Epidermal melanocyte (primary cell): ENCODE data around the gene ZCRB1.
"Not testable (repeated sequence)": the region's sequence is repeated elsewhere in the genome, so short reads cannot be mapped to it uniquely, and the experiment has no call there.

Source experiments
- DNase-seq: peaks from one replicate; pipeline ENCODE4 v3.0.0; 2011; ENCODE audit warnings: low spot score; ENCODE audit not compliant: insufficient read length

ZCRB1 gene, protein sequence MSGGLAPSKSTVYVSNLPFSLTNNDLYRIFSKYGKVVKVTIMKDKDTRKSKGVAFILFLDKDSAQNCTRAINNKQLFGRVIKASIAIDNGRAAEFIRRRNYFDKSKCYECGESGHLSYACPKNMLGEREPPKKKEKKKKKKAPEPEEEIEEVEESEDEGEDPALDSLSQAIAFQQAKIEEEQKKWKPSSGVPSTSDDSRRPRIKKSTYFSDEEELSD

DNA sequence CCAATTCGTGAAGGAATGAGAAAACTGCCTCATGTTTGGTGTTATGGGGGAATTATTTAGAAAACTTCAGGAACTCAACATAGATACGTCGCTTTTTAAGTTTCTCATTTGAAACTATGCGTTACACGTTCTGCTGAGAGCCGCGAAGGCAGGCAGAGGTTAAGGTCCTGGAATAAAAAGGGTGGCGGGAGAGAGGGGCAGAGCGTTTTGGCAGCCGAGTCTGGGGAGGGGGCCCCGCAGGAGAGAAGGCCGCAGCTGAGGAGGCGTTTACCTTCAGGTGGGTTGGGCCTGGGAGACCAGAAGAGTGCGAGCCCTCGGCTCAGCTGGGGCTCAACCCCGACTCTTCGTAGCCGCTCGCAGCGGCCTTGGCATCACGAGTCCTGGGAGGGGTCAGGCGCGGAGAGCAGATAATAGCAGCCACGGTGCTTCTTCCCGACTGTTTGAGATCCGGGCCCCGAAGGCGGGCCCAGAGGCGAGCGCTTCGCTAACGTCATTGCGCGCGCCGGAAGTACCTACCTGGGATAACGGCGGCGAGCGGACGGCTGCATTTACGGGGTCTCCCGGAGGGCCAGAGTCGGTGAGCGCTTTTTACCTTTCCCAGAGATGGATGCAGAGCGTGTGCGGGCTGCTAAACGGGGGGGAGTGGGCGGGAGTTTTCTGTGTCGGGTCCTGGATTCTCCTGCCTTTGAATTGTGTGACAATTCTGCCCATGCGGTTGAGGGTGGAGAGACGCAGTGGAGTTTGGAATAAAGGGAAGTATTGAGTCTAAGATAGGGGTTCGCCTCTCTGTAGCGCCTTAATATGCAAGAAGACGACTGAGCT is at the start of gene ZCRB1, which contains the start of gene PPHLN1:
Gene ZCRB1 (minus strand): TSS at position 442 of the 822 bp plus-strand sequence. CDS start 1,992 bp downstream, outside the sequence.
Gene PPHLN1 (plus strand): TSS at position 515 of the 822 bp plus-strand sequence. CDS start 9,736 bp downstream, outside the sequence.
- DNase-seq: peak; percentile 49

- DNase-seq: no peak
Observed at GRCh38 chr12:42373669-42374068, 47.8 kb upstream of the ZCRB1 start.

- DNase-seq: no peak
Observed at GRCh38 chr12:42372154-42372791, 46.4 kb upstream of the ZCRB1 start.

- DNase-seq: no peak
Observed at GRCh38 chr12:42370013-42370412, 44.1 kb upstream of the ZCRB1 start.

GRCh38 chr12:42365486-42365885 is 39.6 kb upstream of the ZCRB1 start:
- DNase-seq: no peak

- DNase-seq: no peak
Observed at GRCh38 chr12:42364692-42365091, 38.8 kb upstream of the ZCRB1 start.

- DNase-seq: no peak
Observed at GRCh38 chr12:42362647-42363260, 36.9 kb upstream of the ZCRB1 start.

DNA sequence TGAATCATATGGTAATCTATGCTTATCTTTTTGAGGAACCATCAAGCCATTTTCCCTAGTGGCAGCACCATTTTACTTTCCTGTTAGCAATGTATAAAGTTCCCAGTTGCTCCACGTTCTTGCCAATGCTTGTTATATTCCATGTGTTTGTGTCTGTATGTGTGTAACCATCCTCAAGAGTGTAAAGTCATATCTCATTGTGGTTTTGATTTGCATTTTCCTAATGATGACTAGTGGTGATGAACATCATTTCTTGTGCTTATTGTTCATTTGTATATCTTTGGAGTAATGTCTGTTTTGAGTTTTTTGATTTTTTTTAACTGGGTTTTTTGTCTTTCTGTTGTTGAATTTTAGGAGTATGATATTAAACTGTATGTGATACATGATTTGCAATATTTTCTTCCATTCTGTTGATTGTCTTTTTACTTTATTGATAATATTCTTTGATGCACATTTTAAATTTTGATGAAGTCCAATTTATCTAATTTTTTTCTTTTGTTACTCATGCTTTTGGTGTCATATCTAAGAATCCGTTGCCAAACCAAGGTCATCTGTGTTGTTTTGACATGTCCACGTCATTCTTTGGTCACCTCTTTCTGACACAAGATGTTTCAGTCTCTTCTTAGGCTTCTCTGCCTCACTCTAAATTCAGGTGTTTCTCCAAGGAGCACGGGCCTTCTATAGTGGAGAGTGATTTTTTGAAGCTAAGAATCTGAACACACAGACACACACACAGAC is 36.2 kb upstream of the ZCRB1 start:
- DNase-seq: no peak

DNA sequence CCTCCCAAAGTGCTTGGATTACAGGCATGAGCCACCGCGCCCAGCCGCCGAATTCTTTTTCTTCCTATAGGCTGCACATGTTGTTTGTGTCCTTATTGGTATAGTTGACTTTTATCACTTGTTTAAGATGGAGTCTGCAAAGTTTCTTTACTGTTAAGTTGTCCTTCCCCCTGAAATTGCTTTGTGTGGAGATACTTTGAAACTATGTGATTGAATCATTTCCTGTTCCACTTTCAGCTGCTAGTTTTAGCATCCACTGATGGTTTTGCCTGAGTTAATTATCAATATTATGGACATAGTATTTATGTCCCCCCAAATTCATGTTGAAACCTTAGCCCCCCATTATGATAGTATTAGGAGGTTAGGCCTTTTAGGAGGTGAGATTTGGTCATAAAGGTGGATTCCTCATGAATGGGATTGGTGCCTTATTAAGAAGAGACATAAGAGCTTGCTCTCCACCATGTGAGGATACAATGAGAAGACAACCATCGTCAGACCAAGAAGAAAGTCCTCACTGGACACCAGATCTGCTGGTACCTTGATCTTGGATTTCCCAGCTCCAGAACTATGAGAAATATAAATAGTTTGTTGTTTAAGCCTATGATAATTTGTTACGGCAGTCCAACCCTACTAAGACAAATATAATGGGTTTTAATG is 35.0 kb upstream of the ZCRB1 start:
- no peak for DNase-seq

- DNase-seq: no peak
Observed at GRCh38 chr12:42356344-42356743, 30.4 kb upstream of the ZCRB1 start.

GRCh38 chr12:42350021-42350407 is 24.1 kb upstream of the ZCRB1 start:
- DNase-seq: not testable (repeated sequence)

DNA sequence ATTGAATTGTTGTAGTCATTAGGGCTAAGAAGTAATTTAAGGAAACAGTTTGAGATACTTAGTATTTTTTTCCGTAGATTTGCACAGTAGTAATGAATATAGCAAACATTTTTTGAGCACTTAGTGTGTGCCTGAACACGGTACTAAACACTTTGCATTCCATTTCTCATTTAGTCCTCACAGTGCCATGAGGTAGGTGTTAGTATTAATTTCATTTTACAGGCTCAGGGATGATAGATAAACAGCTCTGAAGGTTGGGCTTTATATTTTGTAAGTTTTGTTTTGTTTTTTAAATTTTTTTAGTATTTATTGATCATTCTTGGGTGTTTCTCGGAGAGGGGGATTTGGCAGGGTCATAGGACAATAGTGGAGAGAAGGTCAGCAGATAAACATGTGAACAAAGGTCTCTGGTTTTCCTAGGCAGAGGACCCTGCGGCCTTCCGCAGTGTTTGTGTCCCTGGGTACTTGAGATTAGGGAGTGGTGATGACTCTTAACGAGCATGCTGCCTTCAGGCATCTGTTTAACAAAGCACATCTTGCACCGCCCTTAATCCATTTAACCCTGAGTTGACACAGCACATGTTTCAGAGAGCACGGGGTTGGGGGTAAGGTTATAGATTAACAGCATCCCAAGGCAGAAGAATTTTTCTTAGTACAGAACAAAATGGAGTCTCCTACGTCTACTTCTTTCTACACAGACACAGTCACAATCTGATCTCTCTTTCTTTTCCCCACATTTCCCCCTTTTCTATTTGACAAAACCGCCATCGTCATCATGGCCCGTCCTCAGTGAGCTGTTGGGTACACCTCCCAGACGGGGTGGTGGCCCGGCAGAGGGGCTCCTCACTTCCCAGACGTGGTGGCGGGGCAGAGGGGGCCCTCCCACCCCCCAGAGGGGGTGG is 23.5 kb upstream of the ZCRB1 start:
- DNase-seq: not testable (repeated sequence)

DNA sequence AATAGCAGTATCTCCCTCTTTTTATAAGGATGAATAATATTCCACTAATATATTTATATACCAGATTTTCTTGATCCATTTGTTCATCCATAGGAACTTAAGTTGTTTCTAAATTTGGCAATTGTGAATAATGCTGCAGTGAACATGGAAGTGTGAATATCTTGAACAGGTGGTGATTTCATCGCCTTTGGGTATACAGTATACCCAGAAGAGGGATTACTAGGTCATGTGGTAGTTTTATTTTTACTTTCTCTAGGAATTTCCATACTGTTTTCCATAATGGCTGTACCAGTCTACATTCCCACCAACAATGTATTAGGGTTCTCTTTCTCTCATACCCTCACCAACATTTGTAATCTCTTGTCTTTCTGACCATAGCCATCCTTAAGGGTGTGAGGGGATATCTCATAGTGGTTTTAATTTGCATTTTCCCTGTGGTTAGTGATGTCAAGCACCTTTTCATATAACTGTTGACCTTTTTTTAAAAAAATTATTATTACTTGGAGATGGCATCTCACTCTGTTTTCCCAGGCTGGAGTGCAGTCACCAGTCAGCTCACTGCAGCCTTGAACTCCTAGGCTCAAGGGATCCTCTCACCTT is 20.6 kb upstream of the ZCRB1 start:
- DNase-seq: no peak

DNA sequence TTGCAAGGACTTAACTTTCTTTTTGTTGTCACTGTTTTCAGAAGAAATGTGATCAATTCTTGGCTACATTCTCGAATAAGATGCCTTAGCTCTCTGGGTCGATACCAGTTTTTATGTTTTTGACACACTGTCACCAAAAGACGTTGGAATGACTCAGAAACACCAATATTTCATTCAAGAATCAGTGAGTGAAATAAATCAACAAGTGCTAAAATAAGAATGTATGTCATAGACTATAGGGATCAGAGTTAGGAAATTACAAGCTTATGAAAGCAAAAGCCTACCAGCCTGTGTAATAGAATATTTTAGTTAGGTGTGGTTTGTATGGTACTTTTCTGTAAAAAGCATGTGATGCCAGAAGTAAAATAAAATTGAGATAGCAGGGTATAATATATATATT is 17.8 kb upstream of the ZCRB1 start:
- no peak for DNase-seq

GRCh38 chr12:42342028-42342427 is 16.1 kb upstream of the ZCRB1 start:
- DNase-seq: no peak

DNA sequence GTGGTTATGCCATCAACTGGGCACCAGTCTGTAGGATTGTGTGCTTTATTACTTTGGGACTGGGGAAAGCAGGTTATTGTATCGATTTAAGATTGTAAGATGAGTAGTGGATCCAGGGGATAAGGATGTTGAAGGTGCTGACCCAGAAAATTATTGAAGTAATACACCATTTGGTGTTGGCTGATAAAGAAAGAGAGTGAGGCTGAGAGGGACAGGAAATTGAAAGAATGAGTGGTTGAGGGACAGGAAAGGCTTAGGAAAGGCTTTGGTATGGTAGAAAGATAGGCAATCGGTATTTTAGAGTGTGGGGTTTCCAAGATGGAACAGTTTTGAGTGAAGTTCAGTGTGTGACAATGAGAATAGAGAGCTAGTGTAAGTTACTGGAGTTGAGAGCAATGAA is 12.4 kb upstream of the ZCRB1 start:
- DNase-seq: no peak

- DNase-seq: no peak
Observed at GRCh38 chr12:42336286-42336685, 10.4 kb upstream of the ZCRB1 start.

GRCh38 chr12:42332301-42333285 is 6.7 kb upstream of the ZCRB1 start:
- DNase-seq: peak; percentile 23
